Gastrocnemius medialis (tissue), 4 donors: Measurements from ENCODE around the gene THG1L. TPM values are rescaled to one million over a fixed set of nuclear protein-coding genes. Genes with fewer than 3 reads are reported as not detected.

Experiments used
- ATAC-seq, 2 donors: fragments of 150-250 bp; one replicate each; pipeline ENCODE4 v1.9.1; 2016
- DNase-seq, 2 donors: peaks; one replicate each; pipeline ENCODE4 v3.0.0-alpha.2; 2019
- H3K27ac ChIP-seq, 4 donors: fragments of 200-600 bp; sonication (generic); 1 replicate in 1 of 4; 2 replicates in 3 of 4; pipeline ENCODE4 v1.5.1; 2016 to 2018; ENCODE audit warnings: mild to moderate bottlenecking in 2 of 4, moderate library complexity in 1 of 4
- H3K27me3 ChIP-seq, 3 donors: fragments of 200-600 bp; sonication (generic) in 2 of 3; 1 replicate in 1 of 3; 2 replicates in 2 of 3; pipeline versions ENCODE4 v1.5.1 to v1.6.0; 2016 to 2019; ENCODE audit warnings: mild to moderate bottlenecking in 1 of 3, moderate library complexity in 1 of 3
- H3K36me3 ChIP-seq, 2 donors: fragments of 200-600 bp; sonication (generic) in 1 of 2; one replicate each; pipeline ENCODE4 v1.5.1; 2017 to 2018
- H3K4me1 ChIP-seq, 2 donors: fragments of 200-600 bp; sonication (generic) in 1 of 2; one replicate each; pipeline ENCODE4 v1.5.1; 2016 to 2017; ENCODE audit warnings: mild to moderate bottlenecking in 2 of 2
- H3K4me3 ChIP-seq, 4 donors: fragments of 200-600 bp; sonication (generic) in 3 of 4; 1 replicate in 1 of 4; 2 replicates in 3 of 4; pipeline ENCODE4 v1.5.1; 2016 to 2019; ENCODE audit warnings: mild to moderate bottlenecking in 2 of 4
- H3K9me3 ChIP-seq, 3 donors: fragments of 200-600 bp; sonication (generic) in 2 of 3; 1 replicate in 1 of 3; 2 replicates in 2 of 3; pipeline ENCODE4 v1.5.1; 2016 to 2019
- CTCF ChIP-seq, 5 experiments: fragments of 450-650 bp in 3 of 5; fragments of 200-600 bp in 2 of 5; sonication (generic) in 2 of 5; IDR thresholded peaks in 4 of 5; conservative IDR thresholded peaks in 1 of 5; 1 replicate in 4 of 5; 2 replicates in 1 of 5; pipeline ENCODE4 v1.5.1; 2016 to 2019; ENCODE audit warnings: antibody characterized with exemption in 5 of 5, mild to moderate bottlenecking in 3 of 5, moderate library complexity in 3 of 5
- POLR2A ChIP-seq, 2 donors: fragments of 450-650 bp; IDR thresholded peaks; one replicate each; pipeline ENCODE4 v1.6.1; 2017; ENCODE audit warnings: antibody characterized with exemption in 2 of 2, mild to moderate bottlenecking in 2 of 2, moderate library complexity in 2 of 2
- in situ Hi-C, 4 donors: fragments of 200-750 bp; cut with MboI; loops; one replicate each; pipeline versions ENCODE4 v1.15.0 to v1.8.0; 2017; ENCODE audit warnings: low sequenced_read_pairs in 4 of 4
- intact Hi-C: fragments of 100-400 bp; cut with DNase I; formaldehyde crosslinking; loops from one replicate; pipeline ENCODE4 v1.15.1; 2023; ENCODE audit warnings: low total_unique reads
- total RNA-seq, 4 donors: library from RNA; depleted of rRNA; stranded (reverse); fragments of >200 nt; gene quantifications; one replicate each; pipeline versions ENCODE4 v1.1.0 to v1.2.3, GENCODE V29; 2016

THG1L gene
- total RNA-seq, 4 donors from 2014 or later = 3.5 to 9.7 (median 6.6) TPM

DNA sequence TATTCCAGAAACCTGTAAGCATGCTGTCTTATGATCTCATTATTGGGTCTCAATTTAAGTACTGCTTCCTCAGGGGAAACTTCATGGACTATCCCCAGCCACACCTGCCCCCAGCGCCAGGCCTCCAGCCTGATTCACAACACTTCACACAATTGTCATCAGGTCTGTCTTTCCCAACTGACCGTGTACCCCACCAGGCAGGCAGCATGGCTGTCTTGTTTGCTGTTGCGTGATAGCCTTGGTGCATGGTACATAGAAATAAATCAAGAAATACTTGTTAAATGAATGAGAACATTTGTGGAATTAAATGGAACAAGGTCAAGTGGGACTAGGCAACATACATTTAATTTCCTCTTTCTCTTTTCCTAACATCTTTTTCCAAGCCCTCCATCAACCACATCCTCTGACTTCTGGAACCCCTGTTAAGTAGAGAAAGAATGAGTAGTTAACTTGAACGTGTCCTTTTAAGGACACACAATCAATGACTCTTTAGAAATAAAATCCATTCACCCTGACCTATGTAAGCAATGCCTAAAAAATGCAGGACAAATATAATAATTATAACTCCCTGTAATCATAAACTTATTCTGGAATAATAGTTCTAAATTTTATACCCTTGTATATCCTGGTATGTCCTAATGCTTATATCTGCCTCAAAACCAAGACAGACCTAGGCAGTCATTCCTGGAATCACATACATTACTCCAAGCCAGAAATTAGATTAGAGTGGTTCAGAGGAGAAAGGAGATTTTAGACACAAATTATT is 17.2 kb upstream of the THG1L start:
- no peak for DNase-seq
- no peak overlapping the region for H3K27ac ChIP-seq
- peaks cover 0 to 3% of the 10 kb centered on the region in 2 donors for H3K4me1 ChIP-seq
- no peaks in the 10 kb centered on the region for H3K27me3 ChIP-seq
- in situ Hi-C loops (loop anchor here in 3 of 4 donors (10.0 to 25.0 kb wide), 3 partner anchors 277 to 389 kb away; no protein-coding TSS in a partner anchor), intact Hi-C loops (no loop called here)
- TF ChIP-seq CTCF (IDR thresholded peaks at IDR 0.05 in 4 of 5, conservative IDR thresholded peaks at IDR 0.05 in 1 of 5) (no peak), POLR2A (IDR thresholded peaks at IDR 0.05) (no peak)
- no peak for ATAC-seq
- H3K4me3 ChIP-seq = no peak overlapping the region
- no peaks in the 10 kb centered on the region for H3K36me3 ChIP-seq
- H3K9me3 ChIP-seq = no peaks in the 10 kb centered on the region

GRCh38 chr5:157714596-157714864 is 16.7 kb upstream of the THG1L start:
- no peaks in the 10 kb centered on the region for H3K36me3 ChIP-seq
- in situ Hi-C loops = loop anchor here in 3 of 4 donors (10.0 to 25.0 kb wide), 3 partner anchors 277 to 390 kb away; no protein-coding TSS in a partner anchor
- TF ChIP-seq POLR2A (IDR thresholded peaks at IDR 0.05) = no peak
- TF ChIP-seq CTCF (IDR thresholded peaks at IDR 0.05 in 4 of 5, conservative IDR thresholded peaks at IDR 0.05 in 1 of 5) = no peak
- no peak overlapping the region for H3K27ac ChIP-seq
- DNase-seq = no peak
- H3K27me3 ChIP-seq = no peaks in the 10 kb centered on the region
- H3K4me3 ChIP-seq = no peak overlapping the region
- intact Hi-C loops = no loop called here
- ATAC-seq = no peak
- H3K9me3 ChIP-seq = no peaks in the 10 kb centered on the region
- peaks cover 0 to 3% of the 10 kb centered on the region in 2 donors for H3K4me1 ChIP-seq

DNA sequence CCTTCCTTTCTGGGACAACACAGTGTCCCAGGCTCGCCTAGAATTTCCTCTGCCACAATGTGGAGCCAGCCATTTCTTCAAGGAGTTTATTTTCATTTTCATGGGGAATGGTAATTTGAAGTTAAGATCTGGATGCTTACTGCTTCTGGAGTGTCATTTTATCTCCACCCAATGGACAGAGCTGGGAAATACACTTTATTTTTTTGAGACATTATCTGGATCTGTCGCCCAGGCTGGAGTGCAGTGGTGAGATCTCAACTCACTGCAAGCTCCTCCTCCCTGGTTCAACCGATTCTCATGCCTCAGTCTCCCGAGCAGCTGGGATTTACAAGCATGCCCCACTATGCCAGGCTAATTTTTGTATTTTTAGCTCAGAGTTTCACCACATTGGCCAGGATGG is 12.7 kb upstream of the THG1L start:
- H3K4me1 ChIP-seq = peaks cover 0 to 3% of the 10 kb centered on the region in 2 donors
- H3K4me3 ChIP-seq = no peak overlapping the region
- no peak for TF ChIP-seq POLR2A (IDR thresholded peaks at IDR 0.05)
- TF ChIP-seq CTCF (IDR thresholded peaks at IDR 0.05 in 4 of 5, conservative IDR thresholded peaks at IDR 0.05 in 1 of 5) = peak; percentile 31 to 62 (median 46)
- no peak overlapping the region for H3K27ac ChIP-seq
- no peaks in the 10 kb centered on the region for H3K27me3 ChIP-seq
- intact Hi-C loops (loop anchor here (1.0 kb wide), 1 partner anchor 286 kb away; no protein-coding TSS in a partner anchor), in situ Hi-C loops (loop anchor here (5.0 to 25.0 kb wide), 4 partner anchors 281 to 394 kb away; no protein-coding TSS in a partner anchor)
- DNase-seq = no peak
- peak in 1 of 2 donors; percentile 55 for ATAC-seq
- no peaks in the 10 kb centered on the region for H3K9me3 ChIP-seq
- H3K36me3 ChIP-seq = no peaks in the 10 kb centered on the region

- Histone ChIP-seq H3K4me1 (peaks cover 0 to 3% of the 10 kb centered on the region in 2 donors), H3K27ac (no peak overlapping the region), H3K36me3 (no peaks in the 10 kb centered on the region), H3K27me3 (no peaks in the 10 kb centered on the region), H3K4me3 (no peak overlapping the region), H3K9me3 (no peaks in the 10 kb centered on the region)
- ATAC-seq = no peak
- intact Hi-C loops (no loop called here), in situ Hi-C loops (loop anchor here (5.0 to 25.0 kb wide), 4 partner anchors 282 to 394 kb away; no protein-coding TSS in a partner anchor)
- no peak for DNase-seq
- no peak for TF ChIP-seq POLR2A (IDR thresholded peaks at IDR 0.05)
- no peak for TF ChIP-seq CTCF (IDR thresholded peaks at IDR 0.05 in 4 of 5, conservative IDR thresholded peaks at IDR 0.05 in 1 of 5)
Measured at GRCh38 chr5:157719245-157719644, 12.0 kb upstream of the THG1L start.
